Neural crest cell (in vitro differentiated cells): ENCODE data around the gene SH3TC2. TPM values are rescaled to one million over a fixed set of nuclear protein-coding genes. Genes with fewer than 3 reads are reported as not detected.

Experiments used
- DNase-seq: peaks from one replicate; pipeline ENCODE4 v3.0.0; 2021; ENCODE audit warnings: low read depth, mixed read lengths, low spot score
- H3K27ac Mint-ChIP-seq: one replicate; pipeline ENCODE4 v1.8.0; 2021; ENCODE audit warnings: mild to moderate bottlenecking, mixed read lengths; ENCODE audit not compliant: unreplicated experiment
- H3K27me3 Mint-ChIP-seq: 2 replicates; pipeline ENCODE4 v1.8.0; 2021; ENCODE audit warnings: low read depth, mild to moderate bottlenecking, mixed read lengths
- H3K36me3 Mint-ChIP-seq: 2 replicates; pipeline ENCODE4 v1.8.0; 2021; ENCODE audit warnings: low read depth, mild to moderate bottlenecking, mixed read lengths
- H3K4me1 Mint-ChIP-seq: 2 replicates; pipeline ENCODE4 v1.8.0; 2021; ENCODE audit warnings: mixed read lengths
- H3K4me3 Mint-ChIP-seq: one replicate; pipeline ENCODE4 v1.8.0; 2021; ENCODE audit warnings: mild to moderate bottlenecking, mixed read lengths
- H3K9me3 Mint-ChIP-seq: 2 replicates; pipeline ENCODE4 v1.8.0; 2021; ENCODE audit warnings: mixed read lengths
- microRNA-seq: library from miRNA; unstranded; fragments of <30 nt; microRNA quantifications from one replicate; pipeline ENCODE4, GENCODE V29; 2020
- total RNA-seq: library from RNA; stranded (reverse); gene quantifications from 2 replicates; pipeline ENCODE4 v1.2.1, GENCODE V29; 2021
- TF ChIP-seq, protein P1 (sequence below): fragments of 200-600 bp; sonication (generic); conservative IDR thresholded peaks from 2 replicates; pipeline ENCODE4 v1.5.0; 2021; ENCODE audit warnings: antibody characterized with exemption, mild to moderate bottlenecking

Gene SH3TC2
- total RNA-seq, 1 donor from 2014 or later = 9.3 TPM

DNA sequence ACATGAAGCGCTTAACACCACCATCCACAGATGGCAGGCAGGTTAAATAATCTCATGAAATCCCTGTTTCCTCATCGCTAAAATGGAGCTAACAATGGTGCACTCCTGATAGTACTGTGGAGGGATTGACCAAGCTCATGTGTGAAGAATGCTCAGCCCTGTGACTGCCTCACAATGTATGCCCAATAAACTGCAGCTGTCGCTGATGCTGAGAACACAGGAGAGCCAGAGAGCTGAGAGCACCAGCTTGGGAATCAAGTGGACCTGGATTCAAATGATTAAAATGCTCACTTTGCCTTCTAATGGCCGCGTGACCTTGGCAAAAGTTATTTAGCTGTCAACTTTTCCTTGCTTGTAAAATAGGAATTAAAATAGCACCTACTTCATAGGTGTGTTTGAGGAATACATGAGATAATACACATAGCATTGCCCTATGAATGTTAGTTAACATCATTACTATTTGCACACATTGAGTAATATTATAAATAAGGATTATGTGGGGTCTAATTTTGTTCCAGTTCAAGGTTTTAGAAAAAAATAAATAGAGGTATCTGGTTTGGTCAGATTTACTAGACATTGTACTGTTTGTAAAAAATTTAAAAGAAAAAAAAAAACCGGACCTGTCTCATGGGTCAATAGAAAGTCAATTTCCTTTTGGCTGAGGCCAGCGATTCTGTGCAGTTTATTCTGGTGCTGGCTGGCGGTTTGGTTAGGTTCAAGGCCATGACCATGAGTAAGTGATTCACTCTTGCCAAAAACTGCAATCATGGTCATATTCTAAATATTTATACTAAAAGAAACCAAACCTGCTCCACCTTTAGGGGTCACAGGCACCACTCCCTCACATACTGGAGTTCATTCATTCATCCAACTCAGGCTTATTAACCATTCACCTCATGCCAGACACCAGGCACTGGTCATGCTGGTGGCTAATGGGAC is 101.3 kb downstream of the SH3TC2 start:
- H3K4me3 Mint-ChIP-seq = no peak overlapping the region
- no peak overlapping the region for H3K27ac Mint-ChIP-seq
- H3K4me1 Mint-ChIP-seq = no peaks in the 10 kb centered on the region
- H3K27me3 Mint-ChIP-seq = no peaks in the 10 kb centered on the region
- no peak for DNase-seq
- H3K9me3 Mint-ChIP-seq = no peaks in the 10 kb centered on the region
- no peaks in the 10 kb centered on the region for H3K36me3 Mint-ChIP-seq
- TF ChIP-seq, protein P1, sequence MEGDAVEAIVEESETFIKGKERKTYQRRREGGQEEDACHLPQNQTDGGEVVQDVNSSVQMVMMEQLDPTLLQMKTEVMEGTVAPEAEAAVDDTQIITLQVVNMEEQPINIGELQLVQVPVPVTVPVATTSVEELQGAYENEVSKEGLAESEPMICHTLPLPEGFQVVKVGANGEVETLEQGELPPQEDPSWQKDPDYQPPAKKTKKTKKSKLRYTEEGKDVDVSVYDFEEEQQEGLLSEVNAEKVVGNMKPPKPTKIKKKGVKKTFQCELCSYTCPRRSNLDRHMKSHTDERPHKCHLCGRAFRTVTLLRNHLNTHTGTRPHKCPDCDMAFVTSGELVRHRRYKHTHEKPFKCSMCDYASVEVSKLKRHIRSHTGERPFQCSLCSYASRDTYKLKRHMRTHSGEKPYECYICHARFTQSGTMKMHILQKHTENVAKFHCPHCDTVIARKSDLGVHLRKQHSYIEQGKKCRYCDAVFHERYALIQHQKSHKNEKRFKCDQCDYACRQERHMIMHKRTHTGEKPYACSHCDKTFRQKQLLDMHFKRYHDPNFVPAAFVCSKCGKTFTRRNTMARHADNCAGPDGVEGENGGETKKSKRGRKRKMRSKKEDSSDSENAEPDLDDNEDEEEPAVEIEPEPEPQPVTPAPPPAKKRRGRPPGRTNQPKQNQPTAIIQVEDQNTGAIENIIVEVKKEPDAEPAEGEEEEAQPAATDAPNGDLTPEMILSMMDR = no peak

DNA sequence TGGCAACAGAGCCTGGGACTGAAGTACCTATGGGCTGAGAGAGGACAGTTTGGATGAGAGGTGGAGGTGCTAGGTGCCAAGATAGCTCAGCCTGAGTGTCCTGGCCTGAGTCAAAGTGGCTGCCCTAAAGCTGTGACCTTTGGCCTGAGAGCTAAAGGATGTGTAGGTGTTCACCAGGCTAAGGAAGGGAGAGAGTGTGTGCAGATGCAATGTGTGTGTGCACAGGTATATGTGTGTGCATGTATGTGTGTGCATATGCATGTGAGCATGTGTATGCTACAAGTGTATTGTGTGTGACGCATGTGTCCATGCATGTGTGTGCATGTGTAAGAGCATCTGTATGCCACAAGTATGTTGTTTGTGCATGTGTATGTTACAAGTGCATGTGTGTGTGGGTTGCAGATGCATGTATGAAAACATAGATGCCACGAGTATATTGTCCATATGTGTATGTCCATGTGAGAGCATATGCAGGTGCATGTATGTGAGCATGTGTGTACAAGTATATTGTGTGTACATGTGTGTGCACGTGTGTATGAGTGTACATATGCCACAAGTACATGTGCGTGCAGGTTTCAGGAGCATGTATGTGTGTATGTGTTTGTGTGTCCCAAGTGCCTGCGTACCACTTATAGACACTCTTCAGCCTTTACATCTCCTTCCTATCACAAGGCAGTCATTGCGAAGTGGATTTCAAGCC is 102.6 kb downstream of the SH3TC2 start:
- no peaks in the 10 kb centered on the region for H3K36me3 Mint-ChIP-seq
- H3K27me3 Mint-ChIP-seq = no peaks in the 10 kb centered on the region
- no peaks in the 10 kb centered on the region for H3K9me3 Mint-ChIP-seq
- H3K27ac Mint-ChIP-seq = peak overlapping the region; percentile 37
- TF ChIP-seq, protein P1 = no peak
- no peaks in the 10 kb centered on the region for H3K4me1 Mint-ChIP-seq
- no peak for DNase-seq
- H3K4me3 Mint-ChIP-seq = no peak overlapping the region

DNA sequence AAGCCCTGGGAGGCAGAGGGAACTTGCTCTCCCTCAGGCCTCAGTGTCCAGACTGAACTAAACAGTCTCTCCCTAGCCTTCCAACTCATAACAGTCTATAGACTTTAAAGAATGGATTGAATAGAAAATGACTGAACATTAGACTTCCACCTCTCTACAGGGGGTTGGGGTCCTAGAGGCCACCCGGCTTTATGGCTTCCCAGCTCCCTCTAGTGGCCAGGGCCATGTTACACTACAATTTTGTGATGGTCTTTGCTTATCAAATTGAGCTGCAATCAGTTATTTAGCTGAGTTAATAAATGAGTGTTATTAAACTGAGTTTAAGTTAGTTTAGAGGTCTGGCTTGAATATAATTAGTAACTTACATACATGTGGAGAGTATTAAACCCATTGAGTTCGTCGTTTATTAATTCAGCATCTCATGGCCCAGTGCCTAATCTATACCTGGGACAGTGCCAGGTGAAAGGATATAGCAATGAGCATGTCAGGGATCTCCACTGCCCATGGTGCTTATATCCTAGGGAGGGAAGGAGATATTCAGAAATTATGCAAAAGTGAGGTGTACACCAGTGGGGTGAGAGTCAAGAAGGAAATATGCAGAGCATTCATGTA is 105.2 kb downstream of the SH3TC2 start:
- TF ChIP-seq, protein P1 = peak; percentile 87
- peak; percentile 42 for DNase-seq
- H3K9me3 Mint-ChIP-seq = no peaks in the 10 kb centered on the region
- H3K4me3 Mint-ChIP-seq = no peak overlapping the region
- H3K4me1 Mint-ChIP-seq = no peaks in the 10 kb centered on the region
- H3K27ac Mint-ChIP-seq = no peak overlapping the region
- H3K36me3 Mint-ChIP-seq = no peaks in the 10 kb centered on the region
- H3K27me3 Mint-ChIP-seq = no peaks in the 10 kb centered on the region

DNA sequence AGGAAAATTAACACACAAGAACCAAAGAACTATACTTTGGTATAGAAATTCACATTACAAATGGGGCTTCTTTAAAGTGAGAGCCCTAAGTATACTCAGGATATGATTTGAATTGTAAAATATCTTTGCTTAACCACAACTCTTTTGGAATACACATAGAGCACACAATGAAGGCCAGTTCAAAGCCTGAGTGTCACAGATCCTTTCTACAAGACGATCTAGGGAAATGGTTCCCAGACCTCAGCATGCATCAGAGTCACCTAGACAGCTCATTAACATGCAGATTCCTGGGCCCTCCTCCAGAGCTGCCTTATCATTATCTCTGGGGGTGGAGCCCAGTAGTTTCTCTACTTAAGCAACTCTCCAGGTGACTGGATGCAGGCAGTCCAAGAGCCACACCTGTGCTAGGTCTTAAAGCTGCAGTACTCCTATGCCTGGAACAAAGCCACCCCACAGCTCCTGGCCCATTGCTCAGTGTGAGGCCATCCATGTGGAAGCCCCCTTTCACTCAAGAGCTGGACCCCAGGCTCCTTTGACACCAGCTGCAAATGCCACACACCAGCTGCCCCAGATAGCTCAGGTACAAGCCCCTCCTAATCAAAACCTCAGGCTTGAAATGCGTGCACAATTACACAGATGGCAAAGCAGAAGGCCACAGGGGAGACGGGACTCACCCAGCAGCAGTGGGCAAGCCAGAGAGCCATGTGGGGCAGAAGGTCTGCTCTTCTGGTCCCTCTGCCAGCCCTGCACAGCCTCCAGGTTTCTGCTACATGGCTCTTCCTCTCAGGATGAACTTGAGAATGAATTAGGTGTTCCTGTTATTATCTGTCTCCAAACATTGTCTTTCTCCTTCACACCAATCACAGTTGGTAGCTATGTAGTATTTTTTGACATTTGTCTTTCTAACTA is 106.1 kb downstream of the SH3TC2 start:
- no peak overlapping the region for H3K27ac Mint-ChIP-seq
- H3K4me3 Mint-ChIP-seq = no peak overlapping the region
- H3K36me3 Mint-ChIP-seq = no peaks in the 10 kb centered on the region
- H3K9me3 Mint-ChIP-seq = no peaks in the 10 kb centered on the region
- TF ChIP-seq, protein P1 = no peak
- DNase-seq = no peak
- peaks cover 7% of the 10 kb centered on the region for H3K4me1 Mint-ChIP-seq
- H3K27me3 Mint-ChIP-seq = no peaks in the 10 kb centered on the region

Small RNAs within 50 kb of the gene (microRNA-seq; reads per million reads assigned to microRNA genes)
- gene MIR584 = 191 reads per million, percentile 66 among the genes with 10 or more reads in this experiment

Other genes with a start within 250 kb of the SH3TC2 start
- 0.11 and 0.16 TPM in 2 replicates for gene ADRB2, start 236.5 kb downstream of the SH3TC2 start, total RNA-seq
- 2.4 and 3.0 TPM in 2 replicates for gene ABLIM3, start 78.4 kb upstream of the SH3TC2 start, total RNA-seq
- 11.6 and 13.9 TPM in 2 replicates for gene AFAP1L1, start 208.8 kb upstream of the SH3TC2 start, total RNA-seq